ENCODE data around the gene PDE1C.
"Not testable (repeated sequence)": the region's sequence is repeated elsewhere in the genome, so short reads cannot be mapped to it uniquely, and the experiment has no call there.

Gene PDE1C

GRCh38 chr7:31850066-31850465 lies 220.1 kb downstream of the PDE1C start:
- DNase-seq (ENCODE audit: low read depth) = no peak

- DNase-seq (ENCODE audit: low read depth) = no peak
These were observed 234.7 kb downstream of the PDE1C start for GRCh38 chr7:31835471-31835870.

GRCh38 chr7:31833625-31834024 lies 236.6 kb downstream of the PDE1C start:
- not testable (repeated sequence) for DNase-seq (ENCODE audit: low read depth)

GRCh38 chr7:31828520-31828919 lies 241.7 kb downstream of the PDE1C start:
- no peak for DNase-seq (ENCODE audit: low read depth)

- no peak for DNase-seq (ENCODE audit: low read depth)
These were observed 244.6 kb downstream of the PDE1C start for GRCh38 chr7:31825576-31825975.

- no peak for DNase-seq (ENCODE audit: low read depth)
These were observed 251.2 kb downstream of the PDE1C start for GRCh38 chr7:31819031-31819430.

GRCh38 chr7:31816810-31817209 lies 253.4 kb downstream of the PDE1C start:
- no peak for DNase-seq (ENCODE audit: low read depth)

GRCh38 chr7:31815796-31816195 lies 254.4 kb downstream of the PDE1C start:
- DNase-seq (ENCODE audit: low read depth) = no peak

- no peak for DNase-seq (ENCODE audit: low read depth)
These were observed 256.0 kb downstream of the PDE1C start for GRCh38 chr7:31814187-31814586.

GRCh38 chr7:31811650-31812461 lies 258.4 kb downstream of the PDE1C start:
- DNase-seq (ENCODE audit: low read depth) = no peak

- DNase-seq (ENCODE audit: low read depth) = no peak
These were observed 264.9 kb downstream of the PDE1C start for GRCh38 chr7:31805209-31805818.

GRCh38 chr7:31796375-31796774 lies 273.8 kb downstream of the PDE1C start:
- DNase-seq (ENCODE audit: low read depth) = no peak

GRCh38 chr7:31794851-31795344 lies 275.3 kb downstream of the PDE1C start:
- no peak for DNase-seq (ENCODE audit: low read depth)

GRCh38 chr7:31791881-31792280 lies 278.3 kb downstream of the PDE1C start:
- DNase-seq (ENCODE audit: low read depth) = no peak

GRCh38 chr7:31788883-31789680 lies 281.1 kb downstream of the PDE1C start:
- no peak for DNase-seq (ENCODE audit: low read depth)

- DNase-seq (ENCODE audit: low read depth) = no peak
These were observed 281.8 kb downstream of the PDE1C start for GRCh38 chr7:31788445-31788844.

- no peak for DNase-seq (ENCODE audit: low read depth)
These were observed 283.9 kb downstream of the PDE1C start for GRCh38 chr7:31786326-31786725.

GRCh38 chr7:31785101-31785500 lies 285.1 kb downstream of the PDE1C start:
- DNase-seq (ENCODE audit: low read depth) = no peak

GRCh38 chr7:31783221-31783620 lies 287.0 kb downstream of the PDE1C start:
- DNase-seq (ENCODE audit: low read depth) = no peak

GRCh38 chr7:31782411-31782991 lies 287.7 kb downstream of the PDE1C start:
- DNase-seq (ENCODE audit: low read depth) = no peak

- DNase-seq (ENCODE audit: low read depth) = no peak
These were observed 291.9 kb downstream of the PDE1C start for GRCh38 chr7:31778296-31778695.

GRCh38 chr7:31776616-31777015 lies 293.6 kb downstream of the PDE1C start:
- no peak for DNase-seq (ENCODE audit: low read depth)

Data from stimulated activated CD8-positive, alpha-beta memory T cell treated with anti-CD3 and anti-CD28 coated beads, Interleukin-12 subunit alpha, Interleukin-12 subunit beta, amount 100 ng/mL, for 4 hours (primary cell).